DMS 273 (cell line): ENCODE data around the gene SEC61A1.

Experiments
- DNase-seq: peaks from one replicate; lab custom pipeline; 2025; ENCODE audit not compliant: unreplicated experiment; lab: John Stamatoyannopoulos, UW

Gene SEC61A1

GRCh38 chr3:128107834-128108233 is 55.6 kb downstream of the SEC61A1 start:
- DNase-seq: no peak

GRCh38 chr3:128111147-128111546 is 58.9 kb downstream of the SEC61A1 start:
- DNase-seq: no peak

- peak; percentile 64 for DNase-seq
Measured at GRCh38 chr3:128112357-128112968, 60.2 kb downstream of the SEC61A1 start.

GRCh38 chr3:128113817-128114794 is 61.9 kb downstream of the SEC61A1 start:
- DNase-seq: no peak
